ENCODE measurements around the gene TBK1. TPM values are rescaled to one million over a fixed set of nuclear protein-coding genes. Genes with fewer than 3 reads are reported as not detected.

Gene TBK1
- total and polyA plus RNA-seq, 10 donors: 13.9 to 55.2 (median 34.9) TPM

- Histone ChIP-seq H3K36me3 (no peaks in the 10 kb centered on the region), H3K27me3 (replicated peaks in 1 of 7) (no peaks in the 10 kb centered on the region), H3K4me3 (no peak overlapping the region), H3K27ac (no peak overlapping the region), H3K9me3 (no peaks in the 10 kb centered on the region), H3K4me1 (no peaks in the 10 kb centered on the region)
- 89 to 96% (median 90%) methylated on average over 11 of the region's 11 CpGs for WGBS, 5 donors
- no peak for TF ChIP-seq POLR2AphosphoS5 (IDR thresholded peaks at IDR 0.05)
- no peak for TF ChIP-seq POLR2A (IDR thresholded peaks at IDR 0.05)
- no peak for TF ChIP-seq CTCF (IDR thresholded peaks at IDR 0.05 in 8 of 11, conservative IDR thresholded peaks at IDR 0.05 in 3 of 11)
- intact Hi-C loops (cut with DNase I; ENCODE audit: low total_unique reads): no loop called here
- no peak for DNase-seq
Measured at GRCh38 chr12:64525461-64526160, 73.7 kb downstream of the TBK1 start.

DNA sequence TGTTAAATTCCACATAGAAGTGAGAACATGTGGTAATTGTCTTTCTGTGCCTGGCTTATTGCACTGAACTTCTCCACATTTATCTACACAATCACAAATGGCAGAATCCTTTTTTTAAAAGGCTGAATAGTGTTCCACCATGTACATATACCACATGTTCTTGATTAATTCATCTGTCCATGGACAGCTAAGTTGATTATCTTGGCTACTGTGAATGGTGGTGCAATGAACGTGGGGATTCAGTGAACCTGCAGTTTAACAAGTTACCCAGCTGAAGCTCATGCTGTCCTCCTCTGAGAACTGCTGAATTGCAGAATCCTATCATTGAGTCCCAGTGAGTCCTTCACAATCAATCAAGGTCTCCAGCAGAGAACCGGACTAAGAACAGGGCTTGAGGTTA lies 74.9 kb downstream of the TBK1 start:
- Histone ChIP-seq H3K27ac (no peak overlapping the region), H3K27me3 (replicated peaks in 1 of 7) (no peaks in the 10 kb centered on the region), H3K4me1 (no peaks in the 10 kb centered on the region), H3K36me3 (no peaks in the 10 kb centered on the region), H3K4me3 (no peak overlapping the region), H3K9me3 (no peaks in the 10 kb centered on the region)
- intact Hi-C loops (cut with DNase I; ENCODE audit: low total_unique reads): no loop called here
- no peak for DNase-seq
- TF ChIP-seq CTCF (IDR thresholded peaks at IDR 0.05 in 8 of 11, conservative IDR thresholded peaks at IDR 0.05 in 3 of 11) (no peak), POLR2A (IDR thresholded peaks at IDR 0.05) (no peak)
- WGBS, 5 donors: 62 to 78% (median 68%) methylated on average over 2 of the region's 2 CpGs

- TF ChIP-seq CTCF (IDR thresholded peaks at IDR 0.05 in 8 of 11, conservative IDR thresholded peaks at IDR 0.05 in 3 of 11) (no peak), POLR2AphosphoS5 (IDR thresholded peaks at IDR 0.05) (no peak), POLR2A (IDR thresholded peaks at IDR 0.05) (no peak)
- Histone ChIP-seq H3K27me3 (replicated peaks in 1 of 7) (no peaks in the 10 kb centered on the region), H3K36me3 (no peaks in the 10 kb centered on the region), H3K4me3 (no peak overlapping the region), H3K9me3 (no peaks in the 10 kb centered on the region), H3K27ac (no peak overlapping the region), H3K4me1 (no peaks in the 10 kb centered on the region)
- DNase-seq: no peak
- WGBS, 5 donors: 77 to 84% (median 84%) methylated on average over 8 of the region's 8 CpGs
- intact Hi-C loops (cut with DNase I; ENCODE audit: low total_unique reads): no loop called here
Measured at GRCh38 chr12:64528616-64529015, 76.7 kb downstream of the TBK1 start.

DNA sequence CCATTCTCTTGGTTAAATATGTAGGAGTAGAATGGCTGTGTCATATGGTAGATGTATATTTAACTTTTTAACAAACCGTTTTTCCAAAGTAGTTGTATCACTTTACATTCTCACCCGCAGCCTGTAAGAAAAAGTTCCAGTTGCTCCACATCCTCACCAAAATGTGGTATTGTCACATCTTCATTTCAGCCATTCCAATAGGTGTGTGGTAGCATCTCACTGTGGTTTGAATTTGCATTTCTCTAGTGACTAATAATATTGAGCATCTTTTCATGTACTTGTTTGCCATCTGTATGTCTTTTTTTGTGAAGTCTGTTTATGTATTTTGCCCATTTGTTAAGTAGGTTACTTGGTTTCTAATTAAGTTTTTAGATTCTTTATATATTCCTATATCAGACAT lies 78.6 kb downstream of the TBK1 start:
- no peak for DNase-seq
- H3K27me3 ChIP-seq (replicated peaks in 1 of 7): no peaks in the 10 kb centered on the region
- intact Hi-C loops (cut with DNase I; ENCODE audit: low total_unique reads): no loop called here

More for the DNA sequence above, 78.6 kb downstream of the TBK1 start:
- Histone ChIP-seq H3K4me3 (no peak overlapping the region), H3K27ac (no peak overlapping the region), H3K9me3 (no peaks in the 10 kb centered on the region), H3K36me3 (no peaks in the 10 kb centered on the region), H3K4me1 (no peaks in the 10 kb centered on the region)
- 79 to 89% (median 84%) methylated on average over 2 of the region's 2 CpGs for WGBS, 5 donors
- TF ChIP-seq POLR2A (IDR thresholded peaks at IDR 0.05) (no peak), CTCF (IDR thresholded peaks at IDR 0.05 in 8 of 11, conservative IDR thresholded peaks at IDR 0.05 in 3 of 11) (no peak), POLR2AphosphoS5 (IDR thresholded peaks at IDR 0.05) (no peak)

Measured in spleen (tissue), 11 donors.